ENCODE results near the gene PSORS1C1. TPM values are rescaled to one million over a fixed set of nuclear protein-coding genes. Genes with fewer than 3 reads are reported as not detected.

PSORS1C1 gene
- total RNA-seq, 2 experiments from 2014 or later: not detected

GRCh38 chr6:31121131-31121790 lies 6.7 kb downstream of the PSORS1C1 start:
- H3K4me1 Mint-ChIP-seq (ENCODE audit: low read depth): no peaks in the 10 kb centered on the region
- Histone ChIP-seq H3K4me3 (ENCODE audit: low read length) (no peak overlapping the region), H3K9me3 (ENCODE audit: control insufficient read depth in 1 of 2, insufficient read depth in 1 of 2, low read length in 2 of 2) (no peaks in the 10 kb centered on the region), H3K27ac (ENCODE audit: low read depth in 1 of 2, low read length in 2 of 2) (no peak overlapping the region), H3K27me3 (ENCODE audit: control insufficient read depth in 1 of 2, insufficient read depth in 2 of 2, low read length in 2 of 2) (no peaks in the 10 kb centered on the region), H3K36me3 (ENCODE audit: insufficient read depth, low read length) (no peaks in the 10 kb centered on the region), H3K4me1 (ENCODE audit: insufficient read depth, low read length) (no peaks in the 10 kb centered on the region)
- H3K27me3 Mint-ChIP-seq: no peaks in the 10 kb centered on the region
- no peaks in the 10 kb centered on the region for H3K36me3 Mint-ChIP-seq (ENCODE audit: low read depth)
- no peak for TF ChIP-seq CTCF (IDR thresholded peaks at IDR 0.05)
- ChIA-PET POLR2A (no interaction called here), CTCF (no interaction called here)
- intact Hi-C loops (cut with DNase I, micrococcal nuclease): no loop called here
- H3K4me3 Mint-ChIP-seq: no peak overlapping the region
- no peak for ATAC-seq (ENCODE audit: poor library complexity)
- H3K9me3 Mint-ChIP-seq: no peaks in the 10 kb centered on the region
- H3K27ac Mint-ChIP-seq: no peak overlapping the region
- DNase-seq: no peak

GRCh38 chr6:31122791-31123706 lies 8.4 kb downstream of the PSORS1C1 start:
- no peaks in the 10 kb centered on the region for H3K36me3 Mint-ChIP-seq (ENCODE audit: low read depth)
- ChIA-PET POLR2A (no interaction called here), CTCF (no interaction called here)
- Histone ChIP-seq H3K4me1 (ENCODE audit: insufficient read depth, low read length) (peaks cover 4% of the 10 kb centered on the region), H3K4me3 (ENCODE audit: low read length) (no peak overlapping the region), H3K9me3 (ENCODE audit: control insufficient read depth in 1 of 2, insufficient read depth in 1 of 2, low read length in 2 of 2) (no peaks in the 10 kb centered on the region), H3K27me3 (ENCODE audit: control insufficient read depth in 1 of 2, insufficient read depth in 2 of 2, low read length in 2 of 2) (no peaks in the 10 kb centered on the region), H3K36me3 (ENCODE audit: insufficient read depth, low read length) (no peaks in the 10 kb centered on the region), H3K27ac (ENCODE audit: low read depth in 1 of 2, low read length in 2 of 2) (no peak overlapping the region)
- TF ChIP-seq CTCF (IDR thresholded peaks at IDR 0.05): no peak
- H3K27me3 Mint-ChIP-seq: peaks cover 3% of the 10 kb centered on the region
- no peak for ATAC-seq (ENCODE audit: poor library complexity)
- DNase-seq: no peak
- H3K4me1 Mint-ChIP-seq (ENCODE audit: low read depth): peaks cover 3% of the 10 kb centered on the region
- H3K27ac Mint-ChIP-seq: no peak overlapping the region
- no peaks in the 10 kb centered on the region for H3K9me3 Mint-ChIP-seq
- no peak overlapping the region for H3K4me3 Mint-ChIP-seq
- intact Hi-C loops (cut with DNase I, micrococcal nuclease): no loop called here

- no peak for DNase-seq
- no peak overlapping the region for H3K27ac Mint-ChIP-seq
- no peak for ATAC-seq (ENCODE audit: poor library complexity)
- H3K27me3 ChIP-seq (ENCODE audit: control insufficient read depth in 1 of 2, insufficient read depth in 2 of 2, low read length in 2 of 2): no peaks in the 10 kb centered on the region
- no peaks in the 10 kb centered on the region for H3K9me3 ChIP-seq (ENCODE audit: control insufficient read depth in 1 of 2, insufficient read depth in 1 of 2, low read length in 2 of 2)
- ChIA-PET CTCF (no interaction called here), POLR2A (interaction anchor here (0.7 to 1.0 kb wide), 2 partner anchors 30 to 252 kb away, joined by 3 read pairs; no protein-coding TSS in a partner anchor)
- H3K4me1 Mint-ChIP-seq (ENCODE audit: low read depth): peaks cover 6% of the 10 kb centered on the region
- H3K36me3 ChIP-seq (ENCODE audit: insufficient read depth, low read length): no peaks in the 10 kb centered on the region
- intact Hi-C loops (cut with DNase I, micrococcal nuclease): loop anchor here in 1 of 2 experiments (5.0 kb wide), 1 partner anchor 208 kb away; no protein-coding TSS in a partner anchor
- H3K27ac ChIP-seq (ENCODE audit: low read depth in 1 of 2, low read length in 2 of 2): no peak overlapping the region
- H3K4me3 ChIP-seq (ENCODE audit: low read length): no peak overlapping the region
- H3K36me3 Mint-ChIP-seq (ENCODE audit: low read depth): no peaks in the 10 kb centered on the region
- peaks cover 6% of the 10 kb centered on the region for H3K27me3 Mint-ChIP-seq
- peaks cover 8% of the 10 kb centered on the region for H3K4me1 ChIP-seq (ENCODE audit: insufficient read depth, low read length)
- H3K9me3 Mint-ChIP-seq: no peaks in the 10 kb centered on the region
- no peak for TF ChIP-seq CTCF (IDR thresholded peaks at IDR 0.05)
- H3K4me3 Mint-ChIP-seq: no peak overlapping the region
Observed at GRCh38 chr6:31125162-31125561, 10.6 kb downstream of the PSORS1C1 start.
